H9 (cell line): ENCODE results near the gene SNX27. TPM values are rescaled to one million over a fixed set of nuclear protein-coding genes. Genes with fewer than 3 reads are reported as not detected.

Experiments
- DNase-seq: peaks from one replicate; pipeline ENCODE4 v3.0.0-alpha.2; 2017
- H2AFZ ChIP-seq: one replicate; pipeline ENCODE4 v1.6.1; 2013; ENCODE audit warnings: mild to moderate bottlenecking, low read length, control low read depth, moderate library complexity
- H2AK5ac ChIP-seq: 2 replicates; pipeline ENCODE4 v1.6.1; 2013; ENCODE audit warnings: low read length, control low read depth, mixed read lengths; ENCODE audit not compliant: insufficient read length
- H2BK120ac ChIP-seq: one replicate; pipeline ENCODE4 v1.6.1; 2013; ENCODE audit warnings: low read depth, mild to moderate bottlenecking, low read length, control low read depth, inconsistent platforms; ENCODE audit not compliant: poor library complexity, severe bottlenecking
- H2BK12ac ChIP-seq: 2 replicates; pipeline ENCODE4 v1.6.1; 2013; ENCODE audit warnings: low read length, control low read depth, mixed read lengths, low read depth; ENCODE audit not compliant: insufficient read length
- H2BK15ac ChIP-seq: 2 replicates; pipeline ENCODE4 v1.6.1; 2013; ENCODE audit warnings: low read depth, low read length, control low read depth
- H2BK20ac ChIP-seq: one replicate; pipeline ENCODE4 v1.6.1; 2013; ENCODE audit warnings: low read depth, mild to moderate bottlenecking, low read length, control low read depth, inconsistent platforms; ENCODE audit not compliant: poor library complexity, severe bottlenecking
- H2BK5ac ChIP-seq: 2 replicates; pipeline ENCODE4 v1.6.1; 2013; ENCODE audit warnings: low read length, control low read depth, mixed read lengths; ENCODE audit not compliant: insufficient read length
- H3K14ac ChIP-seq: 2 replicates; pipeline ENCODE4 v1.6.1; 2013; ENCODE audit warnings: low read length, control low read depth; ENCODE audit not compliant: insufficient read depth
- H3K18ac ChIP-seq: 2 replicates; pipeline ENCODE4 v1.6.1; 2013; ENCODE audit warnings: low read depth, mild to moderate bottlenecking, mixed read lengths, low read length, control low read depth; ENCODE audit not compliant: insufficient read length
- H3K23ac ChIP-seq: 2 replicates; pipeline ENCODE4 v1.6.1; 2013; ENCODE audit warnings: low read length, control low read depth, mixed read lengths, low read depth; ENCODE audit not compliant: insufficient read length
- H3K23me2 ChIP-seq: 2 replicates; pipeline ENCODE4 v1.6.1; 2013; ENCODE audit warnings: low read depth, mild to moderate bottlenecking, mixed read lengths, low read length, control low read depth; ENCODE audit not compliant: insufficient read length, poor library complexity, severe bottlenecking
- H3K27ac ChIP-seq: 2 replicates; pipeline ENCODE4 v1.5.1; 2013; ENCODE audit warnings: low read length, control low read depth, mixed read lengths, low read depth; ENCODE audit not compliant: insufficient read length
- H3K27me3 ChIP-seq: 2 replicates; pipeline ENCODE4 v1.6.1; 2013; ENCODE audit warnings: low read length, control low read depth, inconsistent platforms; ENCODE audit not compliant: insufficient read depth
- H3K4ac ChIP-seq: 2 replicates; pipeline ENCODE4 v1.6.1; 2013; ENCODE audit warnings: low read depth, mild to moderate bottlenecking, control low read depth, inconsistent platforms, low read length, moderate library complexity
- H3K4me1 ChIP-seq: 2 replicates; pipeline ENCODE4 v1.6.1; 2013; ENCODE audit warnings: low read length, control low read depth, inconsistent platforms; ENCODE audit not compliant: insufficient read depth
- H3K4me2 ChIP-seq: 2 replicates; pipeline ENCODE4 v1.6.1; 2013; ENCODE audit warnings: low read length, control low read depth, mixed read lengths; ENCODE audit not compliant: insufficient read length, insufficient read depth
- H3K56ac ChIP-seq: 2 replicates; pipeline ENCODE4 v1.6.1; 2013; ENCODE audit warnings: low read depth, mild to moderate bottlenecking, mixed read lengths, low read length, control low read depth; ENCODE audit not compliant: insufficient read length
- H3K79me1 ChIP-seq: 2 replicates; pipeline ENCODE4 v1.6.1; 2013; ENCODE audit warnings: low read depth, mild to moderate bottlenecking, moderate library complexity, low read length, control low read depth, inconsistent platforms; ENCODE audit not compliant: insufficient read depth, poor library complexity, severe bottlenecking
- H3K79me2 ChIP-seq: 2 replicates; pipeline ENCODE4 v1.6.1; 2013; ENCODE audit warnings: low read length, control low read depth, inconsistent platforms; ENCODE audit not compliant: insufficient read depth
- H3K9ac ChIP-seq: 2 replicates; pipeline ENCODE4 v1.6.1; 2013; ENCODE audit warnings: low read length, control low read depth, mixed read lengths; ENCODE audit not compliant: insufficient read length; ENCODE audit errors: extremely low read depth
- H3K9me3 ChIP-seq: one replicate; pipeline ENCODE4 v1.6.1; 2013; ENCODE audit warnings: low read depth, low read length, inconsistent platforms; ENCODE audit not compliant: control insufficient read depth
- H3T11ph ChIP-seq: one replicate; pipeline ENCODE4 v1.6.1; 2013; ENCODE audit warnings: mild to moderate bottlenecking, low read length, control low read depth, inconsistent platforms
- H4K20me1 ChIP-seq: one replicate; pipeline ENCODE4 v1.6.1; 2013; ENCODE audit not compliant: control insufficient read depth, insufficient read length, insufficient read depth
- H4K5ac ChIP-seq: 2 replicates; pipeline ENCODE4 v1.6.1; 2013; ENCODE audit warnings: low read depth, mild to moderate bottlenecking, mixed read lengths, low read length, control low read depth; ENCODE audit not compliant: insufficient read length
- H4K8ac ChIP-seq: replicated peaks from 2 replicates; pipeline ENCODE4 v1.6.1; 2013; ENCODE audit warnings: low read length, control low read depth, mixed read lengths, low read depth; ENCODE audit not compliant: insufficient read length
- H4K91ac ChIP-seq: 2 replicates; pipeline ENCODE4 v1.6.1; 2013; ENCODE audit warnings: low read depth, mild to moderate bottlenecking, moderate library complexity, mixed read lengths, low read length, control low read depth; ENCODE audit not compliant: insufficient read length
- H3K27ac Mint-ChIP-seq, 3 experiments: 2 replicates in 2 of 3; 3 replicates in 1 of 3; pipeline ENCODE4 v1.8.0; 2020 to 2021; ENCODE audit warnings: mixed read lengths in 3 of 3, mild to moderate bottlenecking in 1 of 3, moderate library complexity in 1 of 3
- H3K27me3 Mint-ChIP-seq: 2 replicates; pipeline ENCODE4 v1.8.0; 2021; ENCODE audit warnings: low read depth, mild to moderate bottlenecking, moderate library complexity, mixed read lengths
- H3K36me3 Mint-ChIP-seq, 3 experiments: 2 replicates in 2 of 3; 3 replicates in 1 of 3; pipeline ENCODE4 v1.8.0; 2020 to 2021; ENCODE audit warnings: low read depth in 3 of 3, mixed read lengths in 3 of 3; ENCODE audit not compliant: insufficient read depth in 1 of 3
- H3K4me1 Mint-ChIP-seq, 2 experiments: 2 replicates each; pipeline ENCODE4 v1.8.0; 2020; ENCODE audit warnings: mixed read lengths in 2 of 2
- H3K4me3 Mint-ChIP-seq, 2 experiments: 2 replicates in 1 of 2; 3 replicates in 1 of 2; pipeline ENCODE4 v1.8.0; 2020 to 2021; ENCODE audit warnings: mild to moderate bottlenecking in 2 of 2, mixed read lengths in 2 of 2, moderate library complexity in 1 of 2
- H3K9me3 Mint-ChIP-seq, 2 experiments: 2 replicates in 1 of 2; 3 replicates in 1 of 2; pipeline ENCODE4 v1.8.0; 2020; ENCODE audit warnings: mild to moderate bottlenecking in 2 of 2, mixed read lengths in 2 of 2, moderate library complexity in 1 of 2
- WGBS: extraction: QIAGEN DNeasy Blood & Tissue Kit; methylation state at CpG from one replicate; pipeline ENCODE4 v1.1.7; 2013; ENCODE audit warnings: missing lambda C conversion rate, low lambda C conversion rate, mixed read lengths; ENCODE audit not compliant: insufficient read length; ENCODE audit errors: extremely low coverage; 5-methylcytosine and 5-hydroxymethylcytosine counted together
- total RNA-seq: library from RNA; stranded (reverse); gene quantifications from 2 replicates; pipeline ENCODE4 v1.2.1, GENCODE V29; 2021
- TF ChIP-seq, protein P1 (sequence below): fragments of 200-600 bp; sonication (generic); conservative IDR thresholded peaks from 3 replicates; pipeline ENCODE4 v1.8.0; 2021; ENCODE audit warnings: antibody characterized with exemption, mild to moderate bottlenecking

The SNX27 gene
- total RNA-seq, 1 experiment from 2014 or later: 48.9 TPM

DNA sequence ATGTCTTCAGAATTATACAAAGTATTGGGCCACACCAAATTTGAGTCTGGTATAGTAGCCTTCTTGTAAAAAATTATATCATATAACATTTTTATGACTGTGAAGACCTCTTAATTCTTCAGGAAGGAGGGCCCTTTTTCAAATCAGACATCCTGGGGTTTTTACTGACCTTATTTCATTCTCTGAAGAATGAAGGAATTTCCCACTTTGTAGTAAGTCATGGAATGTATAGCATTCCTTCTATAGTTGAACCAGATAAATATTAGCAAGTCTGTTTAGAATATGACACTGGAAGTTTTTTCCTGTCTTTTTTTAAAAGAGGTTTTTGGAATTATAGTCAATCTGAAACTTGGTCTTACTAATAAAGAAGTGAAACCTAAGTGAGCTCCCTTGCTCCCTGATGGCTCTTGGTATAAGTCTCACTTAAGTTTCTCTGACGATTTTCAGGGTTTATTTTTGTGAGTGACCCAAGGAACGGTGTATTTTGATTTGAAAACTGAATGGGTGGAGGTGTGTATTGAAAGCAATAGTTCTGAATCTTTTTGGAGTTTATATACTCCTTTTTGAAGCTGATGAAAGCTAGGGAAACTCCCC is 23.7 kb downstream of the SNX27 start:
- no peaks in the 10 kb centered on the region; the same call in 1 of the 2 replicates for H3K79me2 ChIP-seq

More for the DNA sequence above, 23.7 kb downstream of the SNX27 start:
- peaks cover 3% of the 10 kb centered on the region for H3K79me1 ChIP-seq
- H3K27ac ChIP-seq: no peak overlapping the region
- H3K4me3 Mint-ChIP-seq: no peak overlapping the region
- H4K91ac ChIP-seq: no peak overlapping the region
- H2BK20ac ChIP-seq: no peak overlapping the region
- H3K23ac ChIP-seq: no peak overlapping the region
- H3K23me2 ChIP-seq: no peaks in the 10 kb centered on the region
- H2BK12ac ChIP-seq: no peak overlapping the region
- H2BK120ac ChIP-seq: no peak overlapping the region
- DNase-seq: no peak
- peaks cover 3% of the 10 kb centered on the region in 3 experiments; a peak in 6 of 7 replicates for H3K36me3 Mint-ChIP-seq
- H3K4me2 ChIP-seq: no peak overlapping the region
- no peak overlapping the region for H2AK5ac ChIP-seq
- H3K27me3 Mint-ChIP-seq: no peaks in the 10 kb centered on the region
- H3K4me1 ChIP-seq: no peaks in the 10 kb centered on the region
- H3K9me3 Mint-ChIP-seq: no peaks in the 10 kb centered on the region
- H3K56ac ChIP-seq: no peak overlapping the region
- no peak overlapping the region for H4K8ac ChIP-seq
- H2BK5ac ChIP-seq: no peak overlapping the region
- WGBS: no CpG with 5 or more reads among the region's 2 CpGs
- no peak overlapping the region for H3K9ac ChIP-seq
- no peak overlapping the region for H3T11ph ChIP-seq
- no peaks in the 10 kb centered on the region for H4K20me1 ChIP-seq
- H3K27me3 ChIP-seq: no peaks in the 10 kb centered on the region
- H3K4ac ChIP-seq: no peak overlapping the region
- no peak overlapping the region for H2BK15ac ChIP-seq
- H4K5ac ChIP-seq: no peak overlapping the region
- H3K27ac Mint-ChIP-seq: peak overlapping the region in 1 of 3 experiments; percentile 29; a peak in 1 of 7 replicates
- no peak overlapping the region for H3K14ac ChIP-seq
- H3K4me1 Mint-ChIP-seq: peaks cover 15 to 16% of the 10 kb centered on the region in 2 experiments; a peak in 3 of 4 replicates
- H3K9me3 ChIP-seq: no peaks in the 10 kb centered on the region
- TF ChIP-seq, protein P1, sequence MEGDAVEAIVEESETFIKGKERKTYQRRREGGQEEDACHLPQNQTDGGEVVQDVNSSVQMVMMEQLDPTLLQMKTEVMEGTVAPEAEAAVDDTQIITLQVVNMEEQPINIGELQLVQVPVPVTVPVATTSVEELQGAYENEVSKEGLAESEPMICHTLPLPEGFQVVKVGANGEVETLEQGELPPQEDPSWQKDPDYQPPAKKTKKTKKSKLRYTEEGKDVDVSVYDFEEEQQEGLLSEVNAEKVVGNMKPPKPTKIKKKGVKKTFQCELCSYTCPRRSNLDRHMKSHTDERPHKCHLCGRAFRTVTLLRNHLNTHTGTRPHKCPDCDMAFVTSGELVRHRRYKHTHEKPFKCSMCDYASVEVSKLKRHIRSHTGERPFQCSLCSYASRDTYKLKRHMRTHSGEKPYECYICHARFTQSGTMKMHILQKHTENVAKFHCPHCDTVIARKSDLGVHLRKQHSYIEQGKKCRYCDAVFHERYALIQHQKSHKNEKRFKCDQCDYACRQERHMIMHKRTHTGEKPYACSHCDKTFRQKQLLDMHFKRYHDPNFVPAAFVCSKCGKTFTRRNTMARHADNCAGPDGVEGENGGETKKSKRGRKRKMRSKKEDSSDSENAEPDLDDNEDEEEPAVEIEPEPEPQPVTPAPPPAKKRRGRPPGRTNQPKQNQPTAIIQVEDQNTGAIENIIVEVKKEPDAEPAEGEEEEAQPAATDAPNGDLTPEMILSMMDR: no peak
- H3K18ac ChIP-seq: no peak overlapping the region
- no peak overlapping the region for H2AFZ ChIP-seq
